ENCODE measurements around the gene JOSD2.
A peak's percentile ranks its signal among the peaks of the same experiment; 100 is the strongest.

The JOSD2 gene, protein sequence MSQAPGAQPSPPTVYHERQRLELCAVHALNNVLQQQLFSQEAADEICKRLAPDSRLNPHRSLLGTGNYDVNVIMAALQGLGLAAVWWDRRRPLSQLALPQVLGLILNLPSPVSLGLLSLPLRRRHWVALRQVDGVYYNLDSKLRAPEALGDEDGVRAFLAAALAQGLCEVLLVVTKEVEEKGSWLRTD

GRCh38 chr19:50511069-50511822, at the start of gene JOSD2:
TSS of gene JOSD2 (minus strand) at chr19:50511191. CDS start at chr19:50510431, 760 bp downstream.
- peak; percentile 91 for DNase-seq

- DNase-seq = no peak
Measured at GRCh38 chr19:50559636-50560035, 48.6 kb upstream of the JOSD2 start.

- DNase-seq = no peak
Measured at GRCh38 chr19:50558449-50558848, 47.5 kb upstream of the JOSD2 start.

DNA sequence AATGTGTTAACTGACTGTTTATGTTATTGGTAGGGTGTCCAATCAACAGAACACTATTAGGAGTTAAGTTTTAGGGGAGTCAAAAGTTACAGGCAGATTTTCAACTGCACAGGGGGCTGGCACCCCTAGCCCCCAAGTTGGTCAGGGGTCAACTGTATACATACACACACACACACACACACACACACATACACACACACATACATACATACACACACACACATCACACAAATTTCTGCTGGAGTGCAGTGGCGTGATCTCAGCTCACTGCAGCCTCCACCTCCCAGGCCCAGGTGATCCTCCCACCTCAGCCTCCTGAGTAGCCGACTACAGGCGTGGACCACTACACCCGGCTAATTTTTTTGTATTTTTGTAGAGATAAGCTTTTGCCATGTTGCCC, 47.0 kb upstream of the JOSD2 start:
- DNase-seq = no peak

GRCh38 chr19:50557009-50557613, 46.1 kb upstream of the JOSD2 start:
- DNase-seq = no peak

DNA sequence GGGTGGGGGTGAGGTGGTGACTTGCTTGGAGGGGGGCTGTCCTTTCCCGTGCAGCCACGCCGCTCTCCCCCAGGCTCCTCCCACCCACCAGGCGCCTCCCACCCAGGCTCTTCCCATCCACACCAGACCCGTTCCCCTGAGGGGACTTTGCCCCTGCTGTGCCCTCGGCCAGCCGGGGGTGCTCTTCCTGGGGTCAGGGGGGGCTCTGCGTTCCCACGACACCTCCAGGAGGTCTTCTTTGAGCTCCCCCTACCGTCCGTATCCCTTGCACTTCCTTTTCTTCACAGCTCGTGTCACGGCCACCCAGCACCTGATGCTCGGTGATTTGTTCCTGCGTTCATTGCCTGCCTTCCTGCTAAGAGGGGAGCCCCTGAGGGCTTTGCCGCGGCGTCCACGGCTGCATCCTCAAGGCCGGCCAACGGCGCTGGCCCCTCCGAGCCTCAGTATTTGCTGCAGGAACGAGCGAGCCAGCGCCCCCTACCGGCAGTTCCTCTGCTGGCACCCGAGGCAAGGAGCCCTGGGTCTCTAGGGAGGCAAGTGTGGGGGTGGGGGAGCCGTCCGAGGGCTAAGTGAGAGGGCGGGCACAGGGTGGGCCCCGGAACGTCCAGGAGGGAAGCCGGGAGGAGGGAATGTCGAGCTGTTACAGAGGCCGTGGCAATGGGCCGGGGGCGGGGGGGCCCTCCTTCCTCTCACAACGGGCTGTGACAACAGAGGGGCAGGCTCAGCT, 45.5 kb upstream of the JOSD2 start:
- DNase-seq = peak; percentile 21

GRCh38 chr19:50555450-50556281, 44.7 kb upstream of the JOSD2 start:
- DNase-seq = no peak

GRCh38 chr19:50555033-50555432, 44.0 kb upstream of the JOSD2 start:
- DNase-seq = no peak

GRCh38 chr19:50554212-50554611, 43.2 kb upstream of the JOSD2 start:
- DNase-seq = no peak

GRCh38 chr19:50553134-50553703, 42.2 kb upstream of the JOSD2 start:
- DNase-seq = no peak

GRCh38 chr19:50552540-50552939, 41.5 kb upstream of the JOSD2 start:
- no peak for DNase-seq

- no peak for DNase-seq
Measured at GRCh38 chr19:50551715-50552187, 40.8 kb upstream of the JOSD2 start.

DNA sequence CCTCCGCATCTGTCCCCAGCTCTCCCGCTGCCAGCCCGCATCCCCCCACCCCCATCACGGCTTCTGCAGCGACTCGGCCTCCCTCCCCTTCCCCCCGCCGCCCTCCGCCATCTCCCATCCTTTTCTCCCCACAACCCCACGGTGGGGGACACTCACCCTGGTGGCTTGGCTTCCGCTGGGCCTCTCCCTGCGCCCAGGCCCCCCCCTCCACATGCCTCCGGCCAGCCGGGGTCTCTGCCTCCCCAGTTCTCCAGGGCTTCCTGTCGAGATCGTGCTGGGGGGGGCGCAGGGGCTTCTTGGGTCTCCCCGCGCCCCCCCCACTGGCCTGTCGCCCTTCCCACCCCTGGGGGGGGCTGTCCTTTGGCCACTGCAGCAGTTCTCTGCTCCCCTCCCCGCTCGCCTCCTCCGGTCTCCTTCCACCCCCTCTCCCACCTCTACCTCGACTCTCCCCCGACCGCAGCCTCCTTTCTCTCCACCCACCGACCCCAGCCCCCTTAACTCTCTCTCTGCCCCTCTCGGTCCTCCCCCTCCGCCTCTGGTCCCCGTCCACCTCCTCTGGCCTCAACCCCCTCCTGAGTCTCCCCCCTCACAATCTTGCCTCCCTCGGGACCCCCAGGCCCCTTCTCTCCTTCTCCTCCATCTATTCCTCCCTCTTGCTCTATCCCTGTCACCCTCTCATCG, 40.2 kb upstream of the JOSD2 start:
- DNase-seq = no peak

DNA sequence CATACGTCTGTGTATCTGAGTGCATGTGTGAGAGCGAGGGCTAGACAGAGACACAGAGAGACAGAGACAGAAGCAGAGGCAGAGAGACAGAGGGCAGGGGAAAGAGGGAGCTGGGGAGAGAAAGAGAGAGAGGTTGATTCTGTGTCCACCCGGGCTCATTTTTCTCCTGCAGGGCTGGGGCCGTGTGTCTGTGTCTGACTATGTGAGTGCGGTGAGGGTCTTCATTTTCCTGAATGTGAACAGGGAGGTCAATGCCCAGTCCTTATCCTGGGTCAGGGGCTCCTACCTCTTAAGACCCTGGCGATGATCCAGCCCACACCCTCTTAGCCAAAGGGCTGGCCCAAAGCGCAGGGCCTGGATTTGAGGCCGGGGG, 39.6 kb upstream of the JOSD2 start:
- DNase-seq = no peak

GRCh38 chr19:50549927-50550593, 39.1 kb upstream of the JOSD2 start:
- no peak for DNase-seq

DNA sequence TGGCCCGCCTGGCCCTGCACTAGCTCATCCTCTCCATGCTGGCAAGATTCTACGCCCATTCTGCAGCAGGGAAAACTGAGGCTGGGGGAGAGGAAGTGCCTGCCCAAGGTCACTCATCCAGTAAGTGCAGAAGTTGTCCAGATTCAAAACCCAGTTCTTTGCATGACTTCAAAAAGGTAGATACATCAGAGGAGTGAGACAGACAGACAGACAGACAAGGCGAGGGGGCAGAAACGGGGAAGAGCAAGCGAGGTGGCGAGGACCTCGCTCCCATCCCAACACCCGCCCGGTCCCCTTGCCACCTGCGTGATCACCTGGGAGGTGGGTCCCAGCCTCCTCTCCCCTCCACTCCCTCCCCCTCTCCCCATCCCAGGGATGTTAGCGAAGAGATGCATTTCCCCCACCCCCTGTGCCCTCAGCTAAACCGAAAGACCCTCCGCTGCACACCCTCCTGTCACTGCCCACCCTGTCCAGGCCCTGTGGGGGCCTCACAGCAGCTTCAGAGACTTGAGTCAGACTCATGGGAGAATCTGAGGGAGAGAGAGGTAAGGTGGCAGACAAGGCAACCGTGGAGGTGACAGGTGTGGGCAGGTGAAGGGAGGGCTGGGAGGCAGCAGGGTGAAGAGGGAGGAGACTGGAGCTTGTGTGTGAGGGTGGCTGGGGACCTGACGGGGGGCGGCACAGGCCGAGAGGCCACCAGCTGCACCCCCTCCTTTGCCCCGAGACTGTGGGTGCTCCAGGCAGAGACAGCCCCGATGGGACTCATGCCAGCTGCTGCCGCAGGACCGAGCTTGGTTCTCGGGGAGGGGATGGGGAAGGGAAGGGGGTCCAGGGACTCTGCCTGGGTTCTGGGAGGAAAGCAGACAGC, 38.3 kb upstream of the JOSD2 start:
- no peak for DNase-seq

DNA sequence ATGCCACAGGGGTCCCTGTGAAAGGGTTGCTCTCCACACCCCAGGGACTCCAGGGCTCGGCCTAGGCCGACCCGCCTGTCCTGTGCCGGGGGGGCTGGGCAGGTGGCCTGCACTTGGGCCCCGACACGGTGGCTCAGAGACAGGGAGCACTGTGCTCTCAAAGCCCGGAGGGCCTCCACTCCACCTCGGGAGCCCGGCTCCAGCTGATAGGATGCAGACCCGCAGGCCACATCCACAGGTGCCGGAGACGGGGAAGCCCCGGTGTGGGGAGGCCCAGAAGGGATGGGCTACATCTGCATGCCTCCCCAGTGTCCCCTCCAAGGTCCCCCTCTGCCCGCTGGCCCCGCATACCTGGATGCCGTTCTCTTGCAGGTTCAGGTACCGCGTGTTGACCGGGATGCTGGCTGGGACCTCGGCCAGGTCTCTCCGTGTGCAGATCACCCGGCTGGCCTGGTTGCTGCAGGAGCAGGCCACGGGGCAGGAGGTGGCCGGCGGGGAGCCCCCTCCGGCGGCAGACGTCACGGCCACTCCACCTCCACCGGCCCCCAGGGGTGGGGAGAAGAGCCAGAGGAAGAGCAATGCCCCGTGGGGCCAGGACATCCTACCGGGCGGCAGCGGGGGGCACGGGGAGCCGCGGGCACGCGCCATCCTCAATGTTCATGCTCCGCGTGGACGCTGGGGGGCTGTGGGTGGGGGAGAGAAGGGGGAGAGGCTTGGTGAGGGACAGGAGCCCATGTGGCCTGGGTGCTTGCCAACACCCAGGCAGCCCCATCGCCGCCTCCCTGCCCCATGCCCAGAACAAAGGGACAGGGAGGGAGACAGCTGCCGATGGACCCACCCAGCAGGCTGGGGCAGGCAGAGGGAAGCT, 37.4 kb upstream of the JOSD2 start:
- DNase-seq = no peak

- no peak for DNase-seq
Measured at GRCh38 chr19:50547385-50548190, 36.6 kb upstream of the JOSD2 start.

Data from NCI-H1048 (cell line).